T-helper 1 cell treated with Interleukin-12 subunit alpha and Interleukin-12 subunit beta and Interleukin-4 antibody, amounts not matched to agents 30 μg/mL and 1 μg/mL, for 36 hours (primary cell): ENCODE measurements around the gene STAT5B.

ENCODE experiments used
- H3K27ac Mint-ChIP-seq: one replicate; pipeline ENCODE4 v1.8.0; 2021; ENCODE audit warnings: mild to moderate bottlenecking, mixed read lengths
- H3K27me3 Mint-ChIP-seq: one replicate; pipeline ENCODE4 v1.8.0; 2021; ENCODE audit warnings: low read depth, mixed read lengths
- H3K36me3 Mint-ChIP-seq: one replicate; pipeline ENCODE4 v1.8.0; 2021; ENCODE audit warnings: low read depth, mixed read lengths
- H3K4me1 Mint-ChIP-seq: one replicate; pipeline ENCODE4 v1.8.0; 2021; ENCODE audit warnings: low read depth, mixed read lengths
- H3K4me3 Mint-ChIP-seq: one replicate; pipeline ENCODE4 v1.8.0; 2021; ENCODE audit warnings: mild to moderate bottlenecking, moderate library complexity, mixed read lengths
- H3K9me3 Mint-ChIP-seq: one replicate; pipeline ENCODE4 v1.8.0; 2021; ENCODE audit warnings: mixed read lengths

The STAT5B gene

GRCh38 chr17:42174126-42174783 is 101.9 kb downstream of the STAT5B start:
- peaks cover 20% of the 10 kb centered on the region for H3K27me3 Mint-ChIP-seq
- H3K36me3 Mint-ChIP-seq = no peaks in the 10 kb centered on the region

GRCh38 chr17:42171831-42172230 is 104.4 kb downstream of the STAT5B start:
- peaks cover 1% of the 10 kb centered on the region for H3K4me1 Mint-ChIP-seq
- H3K4me3 Mint-ChIP-seq = no peak overlapping the region
- no peak overlapping the region for H3K27ac Mint-ChIP-seq
- no peaks in the 10 kb centered on the region for H3K9me3 Mint-ChIP-seq
- H3K36me3 Mint-ChIP-seq = no peaks in the 10 kb centered on the region
- peaks cover 7% of the 10 kb centered on the region for H3K27me3 Mint-ChIP-seq

More at GRCh38 chr17:42174126-42174783, 101.9 kb downstream of the STAT5B start:
- H3K4me1 Mint-ChIP-seq = peaks cover 13% of the 10 kb centered on the region
- no peaks in the 10 kb centered on the region for H3K9me3 Mint-ChIP-seq
- H3K27ac Mint-ChIP-seq = no peak overlapping the region
- H3K4me3 Mint-ChIP-seq = no peak overlapping the region

GRCh38 chr17:42169351-42169750 is 106.8 kb downstream of the STAT5B start:
- Mint-ChIP-seq H3K27ac (no peak overlapping the region), H3K9me3 (no peaks in the 10 kb centered on the region), H3K4me1 (no peaks in the 10 kb centered on the region), H3K36me3 (no peaks in the 10 kb centered on the region), H3K4me3 (no peak overlapping the region), H3K27me3 (no peaks in the 10 kb centered on the region)

- no peaks in the 10 kb centered on the region for H3K27me3 Mint-ChIP-seq
- H3K4me3 Mint-ChIP-seq = no peak overlapping the region
- no peaks in the 10 kb centered on the region for H3K36me3 Mint-ChIP-seq
- no peak overlapping the region for H3K27ac Mint-ChIP-seq
- H3K4me1 Mint-ChIP-seq = peaks cover 4% of the 10 kb centered on the region
- H3K9me3 Mint-ChIP-seq = no peaks in the 10 kb centered on the region
These were observed 108.4 kb downstream of the STAT5B start for GRCh38 chr17:42167807-42168206.

GRCh38 chr17:42166196-42166763 is 109.9 kb downstream of the STAT5B start:
- Mint-ChIP-seq H3K27me3 (no peaks in the 10 kb centered on the region), H3K27ac (no peak overlapping the region), H3K4me3 (no peak overlapping the region), H3K36me3 (no peaks in the 10 kb centered on the region), H3K9me3 (no peaks in the 10 kb centered on the region), H3K4me1 (peaks cover 4% of the 10 kb centered on the region)

- no peaks in the 10 kb centered on the region for H3K27me3 Mint-ChIP-seq
These were observed 110.4 kb downstream of the STAT5B start for GRCh38 chr17:42165751-42166150.

GRCh38 chr17:42163696-42164407 is 112.3 kb downstream of the STAT5B start:
- Mint-ChIP-seq H3K4me1 (peaks cover 4% of the 10 kb centered on the region), H3K27ac (no peak overlapping the region), H3K36me3 (no peaks in the 10 kb centered on the region), H3K27me3 (no peaks in the 10 kb centered on the region), H3K9me3 (no peaks in the 10 kb centered on the region), H3K4me3 (no peak overlapping the region)

More at GRCh38 chr17:42165751-42166150, 110.4 kb downstream of the STAT5B start:
- H3K9me3 Mint-ChIP-seq = no peaks in the 10 kb centered on the region
- no peaks in the 10 kb centered on the region for H3K36me3 Mint-ChIP-seq
- H3K27ac Mint-ChIP-seq = peak overlapping the region; percentile 14
- no peak overlapping the region for H3K4me3 Mint-ChIP-seq
- H3K4me1 Mint-ChIP-seq = peaks cover 4% of the 10 kb centered on the region

GRCh38 chr17:42163113-42163512 is 113.1 kb downstream of the STAT5B start:
- H3K27ac Mint-ChIP-seq = no peak overlapping the region
- H3K36me3 Mint-ChIP-seq = no peaks in the 10 kb centered on the region
- H3K4me3 Mint-ChIP-seq = no peak overlapping the region
- H3K4me1 Mint-ChIP-seq = peaks cover 4% of the 10 kb centered on the region
- H3K27me3 Mint-ChIP-seq = no peaks in the 10 kb centered on the region
- H3K9me3 Mint-ChIP-seq = no peaks in the 10 kb centered on the region

- Mint-ChIP-seq H3K36me3 (no peaks in the 10 kb centered on the region), H3K27me3 (no peaks in the 10 kb centered on the region), H3K27ac (no peak overlapping the region), H3K4me1 (peaks cover 7% of the 10 kb centered on the region), H3K4me3 (no peak overlapping the region), H3K9me3 (no peaks in the 10 kb centered on the region)
These were observed 115.7 kb downstream of the STAT5B start for GRCh38 chr17:42160531-42160910.

- Mint-ChIP-seq H3K27ac (no peak overlapping the region), H3K4me1 (peaks cover 7% of the 10 kb centered on the region), H3K36me3 (no peaks in the 10 kb centered on the region), H3K9me3 (no peaks in the 10 kb centered on the region), H3K4me3 (no peak overlapping the region), H3K27me3 (no peaks in the 10 kb centered on the region)
These were observed 116.2 kb downstream of the STAT5B start for GRCh38 chr17:42159796-42160530.

- Mint-ChIP-seq H3K4me3 (peak overlapping the region; percentile 87), H3K4me1 (peaks cover 20% of the 10 kb centered on the region), H3K36me3 (peaks cover 8% of the 10 kb centered on the region), H3K27ac (peak overlapping the region; percentile 18), H3K9me3 (no peaks in the 10 kb centered on the region), H3K27me3 (no peaks in the 10 kb centered on the region)
These were observed 120.6 kb downstream of the STAT5B start for GRCh38 chr17:42155614-42156045.

GRCh38 chr17:42153919-42154742 is 122.1 kb downstream of the STAT5B start:
- Mint-ChIP-seq H3K36me3 (peaks cover 8% of the 10 kb centered on the region), H3K27me3 (no peaks in the 10 kb centered on the region), H3K9me3 (no peaks in the 10 kb centered on the region), H3K4me3 (peak overlapping the region; percentile 87), H3K4me1 (peaks cover 20% of the 10 kb centered on the region), H3K27ac (peak overlapping the region; percentile 63)
